A673 (cell line): ENCODE measurements around the gene BMP8A.

Source experiments
- EZH2 ChIP-seq: fragments of 200-600 bp; sonication (generic); IDR thresholded peaks from 2 replicates; pipeline ENCODE4 v1.6.1; 2017; ENCODE audit warnings: borderline replicate concordance, low read depth, mild to moderate bottlenecking, mixed read lengths, antibody characterized with exemption, low read length; ENCODE audit not compliant: poor library complexity, severe bottlenecking
- TF ChIP-seq, protein P1 (sequence below): fragments of 300-800, 200-600 bp; sonication (generic); conservative IDR thresholded peaks from 2 replicates; pipeline ENCODE4 v1.5.1; 2017; ENCODE audit warnings: low read depth, mild to moderate bottlenecking, antibody characterized with exemption, low read length, moderate library complexity, mixed read lengths

DNA sequence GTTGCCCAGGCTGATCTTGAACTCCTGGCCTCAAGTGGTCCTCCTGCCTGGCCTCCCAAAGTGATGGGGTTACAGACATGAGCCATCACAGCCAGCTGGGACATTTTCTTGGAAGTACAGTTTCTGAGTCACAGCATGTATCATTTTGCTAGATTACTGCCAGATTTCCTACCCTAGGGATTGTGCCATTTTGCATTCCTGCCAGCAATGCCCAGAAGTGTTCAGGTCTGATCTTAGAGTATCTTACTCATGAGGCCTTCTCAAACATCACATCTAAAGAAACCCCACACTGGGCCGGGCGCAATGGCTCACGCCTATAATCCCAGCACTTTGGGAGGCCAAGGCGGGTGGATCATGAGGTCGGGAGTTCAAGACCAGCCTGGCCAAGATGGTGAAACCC lies 10.2 kb downstream of the BMP8A start:
- TF ChIP-seq, protein P1, sequence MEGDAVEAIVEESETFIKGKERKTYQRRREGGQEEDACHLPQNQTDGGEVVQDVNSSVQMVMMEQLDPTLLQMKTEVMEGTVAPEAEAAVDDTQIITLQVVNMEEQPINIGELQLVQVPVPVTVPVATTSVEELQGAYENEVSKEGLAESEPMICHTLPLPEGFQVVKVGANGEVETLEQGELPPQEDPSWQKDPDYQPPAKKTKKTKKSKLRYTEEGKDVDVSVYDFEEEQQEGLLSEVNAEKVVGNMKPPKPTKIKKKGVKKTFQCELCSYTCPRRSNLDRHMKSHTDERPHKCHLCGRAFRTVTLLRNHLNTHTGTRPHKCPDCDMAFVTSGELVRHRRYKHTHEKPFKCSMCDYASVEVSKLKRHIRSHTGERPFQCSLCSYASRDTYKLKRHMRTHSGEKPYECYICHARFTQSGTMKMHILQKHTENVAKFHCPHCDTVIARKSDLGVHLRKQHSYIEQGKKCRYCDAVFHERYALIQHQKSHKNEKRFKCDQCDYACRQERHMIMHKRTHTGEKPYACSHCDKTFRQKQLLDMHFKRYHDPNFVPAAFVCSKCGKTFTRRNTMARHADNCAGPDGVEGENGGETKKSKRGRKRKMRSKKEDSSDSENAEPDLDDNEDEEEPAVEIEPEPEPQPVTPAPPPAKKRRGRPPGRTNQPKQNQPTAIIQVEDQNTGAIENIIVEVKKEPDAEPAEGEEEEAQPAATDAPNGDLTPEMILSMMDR: no peak
- TF ChIP-seq EZH2: no peak
